Cardiac septum (tissue), 1 donor: ENCODE results near the gene JCHAIN. TPM values are rescaled to one million over a fixed set of nuclear protein-coding genes. Genes with fewer than 3 reads are reported as not detected.
A peak's percentile ranks its signal among the peaks of the same experiment; 100 is the strongest.
"Not testable (repeated sequence)": the region's sequence is repeated elsewhere in the genome, so short reads cannot be mapped to it uniquely, and the experiment has no call there.

Experiments used
- DNase-seq: peaks from one replicate; pipeline ENCODE4 v3.0.0-alpha.2; 2020; ENCODE audit warnings: low spot score
- intact Hi-C: fragments of 100-400 bp; cut with DNase I; formaldehyde crosslinking; loops from one replicate; pipeline ENCODE4 v1.14.0; 2022
- total RNA-seq: library from RNA; stranded (reverse); fragmentation: NEBNext Ultra II Directional; extraction: Animal tissue kit (Norgen Biotek cat#: 25700); gene quantifications from one replicate; pipeline ENCODE4 v1.2.1, GENCODE V29; 2021
- donor health status: DM: no; HTN: no; CAD: no.

The JCHAIN gene
- total RNA-seq, 1 donor from 2014 or later, result 1.5 TPM

GRCh38 chr4:70694633-70695032 is 28.3 kb upstream of the JCHAIN start:
- DNase-seq, intact Hi-C loops: not testable (repeated sequence)

- intact Hi-C loops, result no loop called here
Observed at GRCh38 chr4:70691661-70692060, 25.4 kb upstream of the JCHAIN start.

GRCh38 chr4:70688795-70689231 is 22.5 kb upstream of the JCHAIN start:
- no peak for DNase-seq
- intact Hi-C loops, result loop anchor here (1.0 to 2.0 kb wide), 3 partner anchors 15 to 304 kb away; partner anchors contain the start of genes DCK and GRSF1

More at GRCh38 chr4:70691661-70692060, 25.4 kb upstream of the JCHAIN start:
- no peak for DNase-seq

GRCh38 chr4:70687821-70688794 is 21.8 kb upstream of the JCHAIN start, which contains the start of gene UTP3:
UTP3 (plus strand) TSS chr4:70688532; CDS start chr4:70688678, 146 bp downstream.
- intact Hi-C loops, result loop anchor here (1.0 to 2.0 kb wide), 3 partner anchors 16 to 305 kb away; partner anchors contain the start of genes DCK and GRSF1

GRCh38 chr4:70687392-70687791 is 21.1 kb upstream of the JCHAIN start:
- no peak for DNase-seq
- intact Hi-C loops, result no loop called here

More at GRCh38 chr4:70687821-70688794, 21.8 kb upstream of the JCHAIN start, which contains the start of gene UTP3:
- peak; percentile 97 for DNase-seq

GRCh38 chr4:70682142-70682541 is 15.8 kb upstream of the JCHAIN start:
- intact Hi-C loops, DNase-seq: not testable (repeated sequence)

- no peak for DNase-seq
- intact Hi-C loops, result no loop called here
Observed at GRCh38 chr4:70681704-70682103, 15.4 kb upstream of the JCHAIN start.

- intact Hi-C loops, result no loop called here
Observed at GRCh38 chr4:70680934-70681333, 14.6 kb upstream of the JCHAIN start.

GRCh38 chr4:70678383-70678999 is 12.2 kb upstream of the JCHAIN start:
- no peak for DNase-seq
- intact Hi-C loops, result no loop called here

More at GRCh38 chr4:70680934-70681333, 14.6 kb upstream of the JCHAIN start:
- no peak for DNase-seq

GRCh38 chr4:70676554-70677090 is 10.3 kb upstream of the JCHAIN start:
- DNase-seq, result no peak
- intact Hi-C loops, result no loop called here

- intact Hi-C loops, result no loop called here
- DNase-seq, result no peak
Observed at GRCh38 chr4:70674731-70675130, 8.4 kb upstream of the JCHAIN start.

- intact Hi-C loops, result no loop called here
- DNase-seq, result no peak
Observed at GRCh38 chr4:70674191-70674590, 7.9 kb upstream of the JCHAIN start.

- no peak for DNase-seq
- intact Hi-C loops, result no loop called here
Observed at GRCh38 chr4:70671091-70671490, 4.8 kb upstream of the JCHAIN start.

- intact Hi-C loops, result no loop called here
- DNase-seq, result no peak
Observed at GRCh38 chr4:70670332-70671014, 4.2 kb upstream of the JCHAIN start.

- intact Hi-C loops, result no loop called here
- DNase-seq, result no peak
Observed at GRCh38 chr4:70667740-70668535, 1.6 kb upstream of the JCHAIN start.

- intact Hi-C loops, DNase-seq: not testable (repeated sequence)
Observed at GRCh38 chr4:70661309-70661922, 4.9 kb downstream of the JCHAIN start.

- DNase-seq, result no peak
- intact Hi-C loops, result no loop called here
Observed at GRCh38 chr4:70660106-70660505, 6.2 kb downstream of the JCHAIN start.

- no peak for DNase-seq
- intact Hi-C loops, result loop anchor here (10.0 kb wide), 1 partner anchor 1056 kb away; no protein-coding TSS in a partner anchor
Observed at GRCh38 chr4:70658418-70658817, 7.9 kb downstream of the JCHAIN start.
